Measurements from ENCODE around the gene ELL. TPM values are rescaled to one million over a fixed set of nuclear protein-coding genes. Genes with fewer than 3 reads are reported as not detected.

ELL gene
- total and polyA plus RNA-seq, 3 experiments from 2014 or later, result 22.1 to 25.5 (median 24.4) TPM

GRCh38 chr19:18440936-18441803 lies 80.7 kb downstream of the ELL start:
- Mint-ChIP-seq H3K4me3 (peak overlapping the region in 1 of 7 donors; percentile 41), H3K27me3 (peaks cover 0 to 9% of the 10 kb centered on the region in 2 donors), H3K9me3 (peaks cover 0 to 4% (median 2%) of the 10 kb centered on the region in 5 donors), H3K36me3 (peaks cover 2 to 33% (median 4%) of the 10 kb centered on the region in 3 donors), H3K27ac (peak overlapping the region; percentile 66 to 90 (median 85)), H3K4me1 (peaks cover 22 to 47% (median 24%) of the 10 kb centered on the region in 3 donors)
- CTCF ChIA-PET, result interaction anchor here (0.6 to 2.5 kb wide), 5 partner anchors 9 to 148 kb away, joined by 3 to 11 read pairs (median 6); partner anchors contain the start of gene REX1BD
- Histone ChIP-seq H3K9me3 (ENCODE audit: low read length) (no peaks in the 10 kb centered on the region), H3K36me3 (ENCODE audit: insufficient read depth, low read length) (peaks cover 15% of the 10 kb centered on the region), H3K27ac (ENCODE audit: low read depth, low read length) (no peak overlapping the region), H3K4me1 (ENCODE audit: insufficient read depth, low read length) (peaks cover 25% of the 10 kb centered on the region), H3K4me3 (ENCODE audit: low read length) (no peak overlapping the region), H3K27me3 (ENCODE audit: insufficient read depth, low read length, poor library complexity, severe bottlenecking) (no peaks in the 10 kb centered on the region)
- POLR2A ChIA-PET, result interaction anchor here (0.8 kb wide), 1 partner anchor 22 kb away, joined by 3 read pairs; the partner anchor contains the start of gene SSBP4
- DNase-seq, result no peak

- no peak overlapping the region for H3K4me3 ChIP-seq (ENCODE audit: low read length)
- no peak for DNase-seq
- peaks cover 25% of the 10 kb centered on the region for H3K4me1 ChIP-seq (ENCODE audit: insufficient read depth, low read length)
- H3K27me3 ChIP-seq (ENCODE audit: insufficient read depth, low read length, poor library complexity, severe bottlenecking), result no peaks in the 10 kb centered on the region
- Mint-ChIP-seq H3K4me1 (peaks cover 26 to 51% (median 26%) of the 10 kb centered on the region in 3 donors), H3K27ac (peak overlapping the region in 7 of 8 donors; percentile 45 to 85 (median 75)), H3K36me3 (peaks cover 2 to 28% (median 4%) of the 10 kb centered on the region in 3 donors), H3K9me3 (peaks cover 0 to 4% (median 2%) of the 10 kb centered on the region in 5 donors), H3K4me3 (peak overlapping the region in 2 of 7 donors; percentile 41 to 47), H3K27me3 (peaks cover 0 to 9% of the 10 kb centered on the region in 2 donors)
- H3K9me3 ChIP-seq (ENCODE audit: low read length), result no peaks in the 10 kb centered on the region
- ChIA-PET POLR2A (interaction anchor here (0.8 to 2.3 kb wide), 2 partner anchors 11 to 21 kb away, joined by 3 to 10 read pairs; partner anchors contain the start of gene SSBP4), CTCF (interaction anchor here (0.6 to 2.5 kb wide), 6 partner anchors 10 to 149 kb away, joined by 3 to 11 read pairs (median 6); partner anchors contain the start of gene REX1BD)
- H3K27ac ChIP-seq (ENCODE audit: low read depth, low read length), result no peak overlapping the region
- H3K36me3 ChIP-seq (ENCODE audit: insufficient read depth, low read length), result peaks cover 8% of the 10 kb centered on the region
These were observed 81.4 kb downstream of the ELL start for GRCh38 chr19:18440415-18440877.

DNA sequence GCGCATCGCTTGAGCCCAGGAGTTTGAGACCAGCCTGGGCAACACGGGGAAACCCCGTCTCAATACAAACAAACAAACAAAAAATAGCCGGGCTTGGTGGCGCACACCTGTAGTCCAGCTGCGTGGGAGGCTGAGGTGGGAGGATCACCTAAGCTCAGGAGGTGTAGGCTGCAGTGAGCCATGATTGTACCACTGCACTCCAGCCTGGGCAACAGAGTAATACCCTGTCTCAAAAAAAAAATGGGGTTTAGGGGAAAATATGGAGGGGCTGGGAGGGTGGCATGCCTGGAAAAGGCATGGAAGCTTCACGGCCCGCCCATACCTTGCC lies 82.0 kb downstream of the ELL start:
- DNase-seq, result no peak
- H3K27me3 Mint-ChIP-seq, result peaks cover 0 to 9% of the 10 kb centered on the region in 2 donors
- Histone ChIP-seq H3K27ac (ENCODE audit: low read depth, low read length) (peak overlapping the region; percentile 67), H3K4me1 (ENCODE audit: insufficient read depth, low read length) (peaks cover 25% of the 10 kb centered on the region), H3K4me3 (ENCODE audit: low read length) (no peak overlapping the region), H3K9me3 (ENCODE audit: low read length) (no peaks in the 10 kb centered on the region), H3K27me3 (ENCODE audit: insufficient read depth, low read length, poor library complexity, severe bottlenecking) (no peaks in the 10 kb centered on the region), H3K36me3 (ENCODE audit: insufficient read depth, low read length) (peaks cover 8% of the 10 kb centered on the region)
- POLR2A ChIA-PET, result interaction anchor here (2.3 kb wide), 1 partner anchor 11 kb away, joined by 10 read pairs; no protein-coding TSS in a partner anchor
- H3K9me3 Mint-ChIP-seq, result peaks cover 0 to 4% (median 2%) of the 10 kb centered on the region in 5 donors
- CTCF ChIA-PET, result interaction anchor here (1.2 to 2.5 kb wide), 7 partner anchors 10 to 149 kb away, joined by 3 to 11 read pairs (median 5); partner anchors contain the start of genes REX1BD and SSBP4
- peak overlapping the region in 5 of 7 donors; percentile 0 to 80 (median 53) for H3K4me3 Mint-ChIP-seq
- peaks cover 26 to 55% (median 26%) of the 10 kb centered on the region in 3 donors for H3K4me1 Mint-ChIP-seq
- H3K27ac Mint-ChIP-seq, result peak overlapping the region in 5 of 8 donors; percentile 42 to 85 (median 76)
- peaks cover 2 to 26% (median 4%) of the 10 kb centered on the region in 3 donors for H3K36me3 Mint-ChIP-seq

- H3K4me3 ChIP-seq (ENCODE audit: low read length), result no peak overlapping the region
- Mint-ChIP-seq H3K9me3 (peaks cover 0 to 4% (median 2%) of the 10 kb centered on the region in 5 donors), H3K4me3 (peak overlapping the region; percentile 15 to 87 (median 54)), H3K36me3 (peaks cover 2 to 27% (median 4%) of the 10 kb centered on the region in 3 donors), H3K27ac (peak overlapping the region in 7 of 8 donors; percentile 52 to 91 (median 76)), H3K27me3 (peaks cover 0 to 9% of the 10 kb centered on the region in 2 donors), H3K4me1 (peaks cover 26 to 61% (median 26%) of the 10 kb centered on the region in 3 donors)
- H3K27me3 ChIP-seq (ENCODE audit: insufficient read depth, low read length, poor library complexity, severe bottlenecking), result no peaks in the 10 kb centered on the region
- H3K36me3 ChIP-seq (ENCODE audit: insufficient read depth, low read length), result peaks cover 6% of the 10 kb centered on the region
- CTCF ChIA-PET, result interaction anchor here (1.0 to 2.5 kb wide), 7 partner anchors 11 to 150 kb away, joined by 3 to 11 read pairs (median 3); partner anchors contain the start of genes REX1BD and SSBP4
- POLR2A ChIA-PET, result interaction anchor here (1.7 to 2.3 kb wide), 2 partner anchors 10 to 20 kb away, joined by 7 to 10 read pairs; partner anchors contain the start of gene SSBP4
- no peak for DNase-seq
- peak overlapping the region; percentile 67 for H3K27ac ChIP-seq (ENCODE audit: low read depth, low read length)
- peaks cover 25% of the 10 kb centered on the region for H3K4me1 ChIP-seq (ENCODE audit: insufficient read depth, low read length)
- no peaks in the 10 kb centered on the region for H3K9me3 ChIP-seq (ENCODE audit: low read length)
These were observed 82.6 kb downstream of the ELL start for GRCh38 chr19:18439025-18439909.

DNA sequence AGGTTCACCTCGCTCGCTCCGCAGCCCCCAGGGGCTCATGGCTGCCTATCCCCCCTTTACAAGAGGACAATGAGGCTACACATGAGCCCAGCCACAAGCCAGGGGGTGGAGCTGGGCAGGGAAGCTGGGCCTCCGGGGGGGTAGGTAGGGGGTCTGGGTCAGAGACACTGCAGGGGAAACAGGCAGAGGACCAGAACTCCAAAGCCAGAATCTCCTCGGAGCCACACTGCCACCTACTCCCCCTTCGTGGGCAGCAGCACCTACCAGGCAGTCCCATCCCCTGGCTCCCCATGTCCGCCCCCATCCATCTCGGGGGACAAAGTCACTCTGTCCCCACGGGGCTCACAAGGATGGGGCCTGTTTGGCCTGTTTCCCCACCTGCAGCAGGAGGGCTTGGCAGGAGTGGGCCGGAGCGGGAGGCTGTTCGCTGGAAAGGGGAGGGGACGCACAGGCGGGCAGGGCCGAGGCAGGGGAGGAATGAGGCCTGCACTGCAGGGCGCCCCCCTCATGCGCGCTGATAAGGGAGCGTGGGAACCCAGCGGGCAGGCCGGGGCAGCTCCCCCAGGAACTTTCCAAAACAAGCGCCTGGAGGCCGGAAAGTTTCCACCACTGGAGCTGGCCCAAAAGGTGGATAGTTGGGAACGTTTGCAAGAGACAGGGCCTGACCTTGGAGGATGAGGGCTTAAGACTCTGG lies 83.4 kb downstream of the ELL start:
- CTCF ChIA-PET, result interaction anchor here (1.0 to 2.5 kb wide), 5 partner anchors 13 to 151 kb away, joined by 3 to 6 read pairs (median 3); partner anchors contain the start of genes REX1BD and SSBP4
- peaks cover 0 to 9% of the 10 kb centered on the region in 2 donors for H3K27me3 Mint-ChIP-seq

GRCh38 chr19:18437491-18438330 lies 84.2 kb downstream of the ELL start, which contains the start of gene ISYNA1:
TSS of gene ISYNA1 (minus strand) at chr19:18438133. CDS start at chr19:18437979, 154 bp downstream.
- ChIA-PET CTCF (interaction anchor here (1.0 to 3.5 kb wide), 3 partner anchors 14 to 49 kb away, joined by 3 to 12 read pairs (median 5); partner anchors contain the start of gene SSBP4), POLR2A (interaction anchor here (0.6 to 4.6 kb wide), 4 partner anchors 9 to 482 kb away, joined by 3 to 42 read pairs (median 6); partner anchors contain the start of genes COPE, DDX49 and SSBP4)
- no peaks in the 10 kb centered on the region for H3K27me3 ChIP-seq (ENCODE audit: insufficient read depth, low read length, poor library complexity, severe bottlenecking)
- H3K4me3 ChIP-seq (ENCODE audit: low read length), result peak within 1 kb of the TSS; percentile 41
- H3K36me3 ChIP-seq (ENCODE audit: insufficient read depth, low read length), result no peaks in the 10 kb centered on the region
- peaks cover 23 to 60% (median 23%) of the 10 kb centered on the region in 3 donors for H3K4me1 Mint-ChIP-seq
- H3K4me3 Mint-ChIP-seq, result peak within 1 kb of the TSS; percentile 78 to 95 (median 87)
- H3K27me3 Mint-ChIP-seq, result peaks cover 0 to 9% of the 10 kb centered on the region in 2 donors
- peak within 1 kb of the TSS; percentile 67 for H3K27ac ChIP-seq (ENCODE audit: low read depth, low read length)
- peaks cover 0 to 4% (median 2%) of the 10 kb centered on the region in 5 donors for H3K9me3 Mint-ChIP-seq
- peak within 1 kb of the TSS; percentile 42 to 88 (median 76) for H3K27ac Mint-ChIP-seq
- DNase-seq, result peak in 4 of 5 donors; percentile 50 to 85 (median 59)
- H3K36me3 Mint-ChIP-seq, result peaks cover 2 to 17% (median 3%) of the 10 kb centered on the region in 3 donors
- H3K4me1 ChIP-seq (ENCODE audit: insufficient read depth, low read length), result peaks cover 27% of the 10 kb centered on the region
- H3K9me3 ChIP-seq (ENCODE audit: low read length), result no peaks in the 10 kb centered on the region

More for the DNA sequence above, 83.4 kb downstream of the ELL start:
- Histone ChIP-seq H3K27ac (ENCODE audit: low read depth, low read length) (peak overlapping the region; percentile 67), H3K9me3 (ENCODE audit: low read length) (no peaks in the 10 kb centered on the region), H3K4me3 (ENCODE audit: low read length) (no peak overlapping the region), H3K36me3 (ENCODE audit: insufficient read depth, low read length) (no peaks in the 10 kb centered on the region), H3K4me1 (ENCODE audit: insufficient read depth, low read length) (peaks cover 25% of the 10 kb centered on the region), H3K27me3 (ENCODE audit: insufficient read depth, low read length, poor library complexity, severe bottlenecking) (no peaks in the 10 kb centered on the region)
- POLR2A ChIA-PET, result interaction anchor here (1.7 to 2.3 kb wide), 2 partner anchors 9 to 20 kb away, joined by 7 to 10 read pairs; partner anchors contain the start of gene SSBP4
- Mint-ChIP-seq H3K27ac (peak overlapping the region in 6 of 8 donors; percentile 29 to 77 (median 61)), H3K4me1 (peaks cover 26 to 63% (median 27%) of the 10 kb centered on the region in 3 donors), H3K4me3 (peak overlapping the region in 4 of 7 donors; percentile 12 to 80 (median 59)), H3K9me3 (peaks cover 0 to 4% (median 2%) of the 10 kb centered on the region in 5 donors), H3K36me3 (peaks cover 2 to 22% (median 4%) of the 10 kb centered on the region in 3 donors)
- peak in 1 of 5 donors; percentile 36 for DNase-seq
